Heart right ventricle (tissue), 16 donors: ENCODE measurements around the gene BRICD5. TPM values are rescaled to one million over a fixed set of nuclear protein-coding genes. Genes with fewer than 3 reads are reported as not detected.

Source experiments
- ATAC-seq, 8 donors: fragments of 200-7000 bp; cut with Tn5 transposase; one replicate each; pipeline ENCODE4 v1.9.1; 2020; ENCODE audit warnings: mild to moderate bottlenecking in 8 of 8, moderate library complexity in 8 of 8, moderate number of reproducible peaks in 1 of 8
- DNase-seq, 2 donors: peaks; one replicate each; pipeline ENCODE4 v3.0.0-alpha.2; 2020
- H3K27ac ChIP-seq, 10 donors: fragments of 200-600 bp; sonication (generic) in 2 of 10; one replicate each; pipeline versions ENCODE4 v1.5.0 to v1.8.0; 2020 to 2022; ENCODE audit warnings: mild to moderate bottlenecking in 3 of 10
- H3K27me3 ChIP-seq, 7 donors: fragments of 200-600 bp; one replicate each; pipeline ENCODE4 v1.8.0; 2021 to 2022; ENCODE audit warnings: mild to moderate bottlenecking in 2 of 7
- H3K36me3 ChIP-seq, 9 donors: fragments of 200-600 bp; sonication (generic) in 1 of 9; one replicate each; pipeline versions ENCODE4 v1.5.0 to v1.8.0; 2020 to 2022; ENCODE audit warnings: mild to moderate bottlenecking in 2 of 9
- H3K4me1 ChIP-seq, 9 donors: fragments of 200-600 bp; sonication (generic) in 1 of 9; one replicate each; pipeline versions ENCODE4 v1.5.0 to v1.8.0; 2020 to 2022; ENCODE audit warnings: mild to moderate bottlenecking in 4 of 9
- H3K4me3 ChIP-seq, 10 donors: fragments of 200-600 bp; sonication (generic) in 2 of 10; one replicate each; pipeline versions ENCODE4 v1.5.0 to v1.8.0; 2020 to 2022; ENCODE audit warnings: mild to moderate bottlenecking in 7 of 10, moderate library complexity in 2 of 10
- H3K9me3 ChIP-seq, 11 donors: fragments of 200-600 bp in 10 of 11; sonication (generic) in 2 of 11; one replicate each; pipeline versions ENCODE4 v1.5.0 to v1.8.0; 2013 to 2022; ENCODE audit warnings: mild to moderate bottlenecking in 2 of 11, control low read depth in 1 of 11, moderate library complexity in 1 of 11
- CTCF ChIP-seq, 9 donors: fragments of 200-600 bp; sonication (generic) in 2 of 9; IDR thresholded peaks; one replicate each; pipeline versions ENCODE4 v1.5.0 to v1.8.0; 2021 to 2022; ENCODE audit warnings: antibody characterized with exemption in 9 of 9, mild to moderate bottlenecking in 5 of 9, moderate library complexity in 1 of 9
- WGBS, 2 donors: extraction: QIAGEN DNeasy Blood & Tissue Kit; methylation state at CpG; one replicate each; pipeline ENCODE4 v1.1.7; 2013; ENCODE audit warnings: inconsistent platforms in 1 of 2; 5-methylcytosine and 5-hydroxymethylcytosine counted together
- intact Hi-C, 10 donors: fragments of 100-400 bp; cut with DNase I; formaldehyde crosslinking; loops; one replicate each; pipeline versions ENCODE4 v1.11.1 to v1.14.2; 2022
- polyA plus RNA-seq, 2 donors: library from polyadenylated mRNA; stranded (reverse); fragments of 200-250 nt; gene quantifications; one replicate each; pipeline ENCODE4 v1.2.3, GENCODE V29; 2013
- total RNA-seq, 10 donors: library from RNA; stranded (reverse); fragmentation: NEBNext Ultra II Directional in 3 of 10; extraction: Animal tissue kit (Norgen Biotek cat#: 25700) in 3 of 10; gene quantifications; one replicate each; pipeline versions ENCODE4 v1.2.1 to v1.2.4, GENCODE V29; 2021 to 2023
- donor health status: Arrhythmogenic right ventricular cardiomyopathy.
- donor health status: ischemic (EF 13 %, LVEDD 7.1; RV severe dilation, severe dysfunction).
- donor health status: healthy with polysubstance abuse.
- donor health status: DM: no; HTN: yes; CAD: no.
- donor health status: DM: no; HTN: no; CAD: no.
- donor health status: ischemic (EF 25% LVEDD 6.9; RV normal size, moderate dysfunction).
- donor health status: ischemic (EF 25% LVEDD 5.7; RV mildly dilated, moderate dysfunction).
- donor health status: healthy.
- donor health status: DM: yes; HTN: yes; CAD: no.
- donor health status: Ischemic cardiomyopathy.
- donor health status: ischemic (EF 35%, LVEDD 5.7; RV mildly dilated, moderate dysfunction).
- donor health status: nonischemic (EF 11% LVEDD 7.7; RV severe dilation, severe dysfunction).
- donor health status: DM: yes; HTN: yes; CAD: no.
- donor health status: PGD.
- donor health status: ischemic (EF 29% LVEDD 5.4; RV normal size, mild dysfunction).
- donor health status: nonischemic (EF 23%, LVEDD 6.1; RV moderate dilation, normal function).

BRICD5 gene
- total and polyA plus RNA-seq, 12 donors = 4.3 to 31.7 (median 7.7) TPM

- 30 to 34% methylated on average over 76 to 105 of the region's 106 CpGs for WGBS, 2 donors
- no peaks in the 10 kb centered on the region for H3K9me3 ChIP-seq
- peaks cover 0 to 47% (median 25%) of the 10 kb centered on the region in 9 donors for H3K36me3 ChIP-seq
- no peaks in the 10 kb centered on the region for H3K4me1 ChIP-seq
- no peak for TF ChIP-seq CTCF (IDR thresholded peaks at IDR 0.05)
- intact Hi-C loops = no loop called here
- peak in 3 of 8 donors; percentile 9 to 49 (median 16) for ATAC-seq
- DNase-seq = no peak
- H3K27me3 ChIP-seq = peaks cover 0 to 3% (median 0%) of the 10 kb centered on the region in 7 donors
- no peak overlapping the region for H3K4me3 ChIP-seq
- no peak overlapping the region for H3K27ac ChIP-seq
Observed at GRCh38 chr16:2178321-2179106, 32.1 kb downstream of the BRICD5 start.

GRCh38 chr16:2177561-2177960 lies 33.1 kb downstream of the BRICD5 start:
- ATAC-seq (no peak), DNase-seq (no peak)
- TF ChIP-seq CTCF (IDR thresholded peaks at IDR 0.05) = no peak
- intact Hi-C loops = no loop called here
- WGBS, 2 donors = 96% methylated on average over 20 of the region's 20 CpGs
- H3K36me3 ChIP-seq = peaks cover 0 to 56% (median 31%) of the 10 kb centered on the region in 9 donors
- H3K4me3 ChIP-seq = no peak overlapping the region
- no peaks in the 10 kb centered on the region for H3K9me3 ChIP-seq
- H3K27me3 ChIP-seq = peaks cover 0 to 3% (median 0%) of the 10 kb centered on the region in 7 donors
- H3K27ac ChIP-seq = no peak overlapping the region
- no peaks in the 10 kb centered on the region for H3K4me1 ChIP-seq

- DNase-seq (no peak), ATAC-seq (no peak)
- no peak for TF ChIP-seq CTCF (IDR thresholded peaks at IDR 0.05)
- Histone ChIP-seq H3K4me3 (no peak overlapping the region), H3K36me3 (peaks cover 0 to 60% (median 31%) of the 10 kb centered on the region in 9 donors), H3K27ac (no peak overlapping the region), H3K4me1 (no peaks in the 10 kb centered on the region), H3K9me3 (no peaks in the 10 kb centered on the region), H3K27me3 (peaks cover 0 to 3% (median 0%) of the 10 kb centered on the region in 7 donors)
- intact Hi-C loops = no loop called here
- WGBS, 2 donors = 91 to 92% methylated on average over 18 of the region's 18 CpGs
Observed at GRCh38 chr16:2177101-2177500, 33.6 kb downstream of the BRICD5 start.

GRCh38 chr16:2176047-2176446 lies 34.6 kb downstream of the BRICD5 start:
- H3K4me1 ChIP-seq = no peaks in the 10 kb centered on the region
- DNase-seq (no peak), ATAC-seq (no peak)
- peaks cover 0 to 3% (median 0%) of the 10 kb centered on the region in 7 donors for H3K27me3 ChIP-seq
- TF ChIP-seq CTCF (IDR thresholded peaks at IDR 0.05) = no peak
- intact Hi-C loops = no loop called here
- no peak overlapping the region for H3K27ac ChIP-seq
- H3K4me3 ChIP-seq = no peak overlapping the region
- H3K9me3 ChIP-seq = no peaks in the 10 kb centered on the region
- peaks cover 0 to 71% (median 33%) of the 10 kb centered on the region in 9 donors for H3K36me3 ChIP-seq
- 95% methylated on average over 23 of the region's 23 CpGs for WGBS, 2 donors
